ENCODE data around the gene MYO18B.

DNA sequence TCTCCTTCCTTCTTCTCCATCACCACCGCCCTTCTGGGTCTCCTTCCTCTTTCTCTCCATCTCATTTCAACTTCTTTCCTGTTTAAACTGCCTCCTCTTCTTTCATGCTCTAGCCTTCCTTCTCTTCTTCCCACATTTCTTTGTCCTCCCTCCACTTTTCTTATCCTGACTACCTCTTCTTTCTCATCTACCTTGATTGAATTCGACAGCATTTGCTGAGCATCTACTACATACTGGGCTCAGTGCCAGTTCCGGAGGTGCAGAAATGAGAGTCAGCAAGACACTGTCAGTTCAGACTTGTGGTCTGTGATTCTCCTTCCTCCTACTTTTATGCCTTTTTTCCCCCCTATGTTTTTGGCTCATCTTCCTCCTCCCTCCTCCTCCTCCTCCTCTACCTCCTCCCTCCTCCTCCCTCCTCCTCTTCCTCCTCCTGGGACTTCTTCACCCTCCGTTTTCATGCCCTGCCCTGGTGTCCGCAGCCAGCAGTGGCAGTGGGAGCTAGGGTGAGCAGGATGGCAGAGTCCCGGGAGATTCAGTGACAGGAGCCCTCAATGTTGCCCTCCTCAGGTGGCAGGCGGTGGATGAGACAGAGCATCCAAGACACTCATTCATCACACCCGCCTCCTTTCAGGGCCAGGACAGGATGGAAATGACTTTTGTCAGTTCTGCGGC, 281.3 kb downstream of the MYO18B start:
- no peak for TF ChIP-seq USF2 (IDR thresholded peaks at IDR 0.05; ENCODE audit: low read depth, low read length)
- no peak for TF ChIP-seq POLR2A (IDR thresholded peaks at IDR 0.05; ENCODE audit: low read depth, low read length)
- no peak for TF ChIP-seq CTCF (conservative IDR thresholded peaks at IDR 0.05; ENCODE audit: low read depth, low read length)
- TF ChIP-seq MXI1 (IDR thresholded peaks at IDR 0.05; ENCODE audit: borderline replicate concordance, low read depth, low read length), result no peak
- TF ChIP-seq ELK1 (IDR thresholded peaks at IDR 0.05; ENCODE audit: borderline replicate concordance, low read depth, low read length), result no peak
- TF ChIP-seq FOS (IDR thresholded peaks at IDR 0.05; ENCODE audit: low read depth, low read length), result no peak
- no peak for TF ChIP-seq RAD21 (IDR thresholded peaks at IDR 0.05; ENCODE audit: low read length)
- no peak for TF ChIP-seq RCOR1 (IDR thresholded peaks at IDR 0.05; ENCODE audit: insufficient replicate concordance, low read length)
- TF ChIP-seq CEBPB (IDR thresholded peaks at IDR 0.05; ENCODE audit: low read depth, low read length), result no peak
